Measurements from ENCODE around the gene PSPN.
A peak's percentile ranks its signal among the peaks of the same experiment; 100 is the strongest.
"Not testable (repeated sequence)": the region's sequence is repeated elsewhere in the genome, so short reads cannot be mapped to it uniquely, and the experiment has no call there.

Gene PSPN

GRCh38 chr19:6402837-6403608 is 27.3 kb upstream of the PSPN start:
- DNase-seq: peak in 1 of 2 experiments; percentile 16

- no peak for DNase-seq
Measured at GRCh38 chr19:6402058-6402457, 26.3 kb upstream of the PSPN start.

GRCh38 chr19:6400062-6400944 is 24.6 kb upstream of the PSPN start:
- not testable (repeated sequence) for DNase-seq

GRCh38 chr19:6396305-6396704 is 20.6 kb upstream of the PSPN start:
- no peak for DNase-seq

- DNase-seq: no peak
Measured at GRCh38 chr19:6394831-6395230, 19.1 kb upstream of the PSPN start.

GRCh38 chr19:6393983-6394412 is 18.3 kb upstream of the PSPN start:
- no peak for DNase-seq

- DNase-seq: peak; percentile 61 to 91
Measured at GRCh38 chr19:6393074-6393982, 17.6 kb upstream of the PSPN start, which contains the start of gene GTF2F1. GTF2F1 (minus strand) TSS chr19:6393164; CDS start chr19:6392995, 169 bp downstream.

- no peak for DNase-seq
Measured at GRCh38 chr19:6392221-6393073, 16.7 kb upstream of the PSPN start.

GRCh38 chr19:6387372-6387771 is 11.6 kb upstream of the PSPN start:
- no peak for DNase-seq

GRCh38 chr19:6384381-6384780 is 8.6 kb upstream of the PSPN start:
- DNase-seq: no peak

- no peak for DNase-seq
Measured at GRCh38 chr19:6383188-6383587, 7.5 kb upstream of the PSPN start.

- no peak for DNase-seq
Measured at GRCh38 chr19:6381030-6381750, 5.5 kb upstream of the PSPN start.

- DNase-seq: no peak
Measured at GRCh38 chr19:6379744-6380143, 4.0 kb upstream of the PSPN start.

GRCh38 chr19:6378486-6378885 is 2.8 kb upstream of the PSPN start:
- peak; percentile 68 to 74 for DNase-seq

- peak in 1 of 2 experiments; percentile 46 for DNase-seq
Measured at GRCh38 chr19:6378041-6378440, 2.3 kb upstream of the PSPN start.

- DNase-seq: no peak
Measured at GRCh38 chr19:6376512-6377190, 918 bp upstream of the PSPN start.

- no peak for DNase-seq
Measured at GRCh38 chr19:6374711-6375410, 872 bp downstream of the PSPN start.

- no peak for DNase-seq
Measured at GRCh38 chr19:6374161-6374709, 1.5 kb downstream of the PSPN start.

- DNase-seq: no peak
Measured at GRCh38 chr19:6373813-6374108, 2.0 kb downstream of the PSPN start.
